Thyroid gland (tissue), 4 donors: Measurements from ENCODE around the gene NRBF2. TPM values are rescaled to one million over a fixed set of nuclear protein-coding genes. Genes with fewer than 3 reads are reported as not detected.

Source experiments
- DNase-seq, 2 donors: peaks; one replicate each; pipeline ENCODE4 v3.0.0-alpha.2; 2019
- H3K27ac ChIP-seq, 3 donors: fragments of 200-600 bp; sonication (generic); 1 replicate in 2 of 3; 2 replicates in 1 of 3; pipeline ENCODE4 v1.5.1; 2016 to 2019; ENCODE audit warnings: mild to moderate bottlenecking in 1 of 3, moderate library complexity in 1 of 3
- H3K27me3 ChIP-seq: fragments of 200-600 bp; sonication (generic); one replicate; pipeline ENCODE4 v1.5.1; 2019
- H3K36me3 ChIP-seq, 2 donors: fragments of 200-600 bp; sonication (generic); one replicate each; pipeline ENCODE4 v1.5.1; 2016 to 2019
- H3K4me1 ChIP-seq, 2 donors: fragments of 200-600 bp; sonication (generic); one replicate each; pipeline ENCODE4 v1.5.1; 2017 to 2019
- H3K4me3 ChIP-seq, 3 donors: fragments of 200-600 bp; sonication (generic); replicated peaks in 1 of 3; 1 replicate in 2 of 3; 2 replicates in 1 of 3; pipeline ENCODE4 v1.5.1; 2016; ENCODE audit warnings: mild to moderate bottlenecking in 1 of 3
- H3K9me3 ChIP-seq: fragments of 200-600 bp; sonication (generic); one replicate; pipeline ENCODE4 v1.5.1; 2017
- CTCF ChIP-seq, 6 experiments: fragments of 200-600 bp in 3 of 6; fragments of 450-650 bp in 3 of 6; sonication (generic) in 3 of 6; IDR thresholded peaks; one replicate each; pipeline ENCODE4 v1.5.1; 2016 to 2019; ENCODE audit warnings: antibody characterized with exemption in 6 of 6, mild to moderate bottlenecking in 2 of 6, inconsistent platforms in 1 of 6, moderate library complexity in 1 of 6
- POLR2A ChIP-seq, 2 donors: fragments of 450-650 bp; IDR thresholded peaks; one replicate each; pipeline ENCODE4 v1.6.1; 2017; ENCODE audit warnings: antibody characterized with exemption in 2 of 2, mild to moderate bottlenecking in 2 of 2, moderate library complexity in 1 of 2
- WGBS, 2 donors: methylation state at CpG; one replicate each; pipeline ENCODE4 v1.1.5; 2017; 5-methylcytosine and 5-hydroxymethylcytosine counted together
- intact Hi-C: fragments of 100-400 bp; cut with DNase I; formaldehyde crosslinking; loops from one replicate; pipeline ENCODE4 v1.15.1; 2023
- total RNA-seq, 4 donors: library from RNA; depleted of rRNA; stranded (reverse); fragments of >200 nt; gene quantifications; one replicate each; pipeline ENCODE4 v1.2.3, GENCODE V29; 2016

NRBF2 gene
- total RNA-seq, 4 donors from 2014 or later = 9.3 to 25.8 (median 15.2) TPM

- Histone ChIP-seq H3K4me1 (peaks cover 8 to 15% of the 10 kb centered on the region in 2 donors), H3K27ac (peak overlapping the region; percentile 16 to 39 (median 36)), H3K27me3 (no peaks in the 10 kb centered on the region), H3K9me3 (no peaks in the 10 kb centered on the region), H3K4me3 (no peak overlapping the region), H3K36me3 (peaks cover 8 to 12% of the 10 kb centered on the region in 2 donors)
- WGBS, 2 donors = 22 to 45% methylated on average over 1 of the region's 1 CpG
- TF ChIP-seq CTCF (IDR thresholded peaks at IDR 0.05) (no peak), POLR2A (IDR thresholded peaks at IDR 0.05) (no peak)
- intact Hi-C loops = no loop called here
- peak in 1 of 2 donors; percentile 24 for DNase-seq
These were observed 38.2 kb downstream of the NRBF2 start for GRCh38 chr10:63171255-63171855.

- Histone ChIP-seq H3K27me3 (no peaks in the 10 kb centered on the region), H3K4me1 (peaks cover 8 to 15% of the 10 kb centered on the region in 2 donors), H3K4me3 (no peak overlapping the region), H3K9me3 (no peaks in the 10 kb centered on the region), H3K36me3 (peaks cover 8 to 12% of the 10 kb centered on the region in 2 donors), H3K27ac (peak overlapping the region; percentile 16 to 39 (median 36))
- intact Hi-C loops = no loop called here
- no peak for DNase-seq
- 31 to 51% methylated on average over 1 of the region's 1 CpG for WGBS, 2 donors
- TF ChIP-seq POLR2A (IDR thresholded peaks at IDR 0.05) (no peak), CTCF (IDR thresholded peaks at IDR 0.05) (no peak)
These were observed 38.8 kb downstream of the NRBF2 start for GRCh38 chr10:63171926-63172325.

DNA sequence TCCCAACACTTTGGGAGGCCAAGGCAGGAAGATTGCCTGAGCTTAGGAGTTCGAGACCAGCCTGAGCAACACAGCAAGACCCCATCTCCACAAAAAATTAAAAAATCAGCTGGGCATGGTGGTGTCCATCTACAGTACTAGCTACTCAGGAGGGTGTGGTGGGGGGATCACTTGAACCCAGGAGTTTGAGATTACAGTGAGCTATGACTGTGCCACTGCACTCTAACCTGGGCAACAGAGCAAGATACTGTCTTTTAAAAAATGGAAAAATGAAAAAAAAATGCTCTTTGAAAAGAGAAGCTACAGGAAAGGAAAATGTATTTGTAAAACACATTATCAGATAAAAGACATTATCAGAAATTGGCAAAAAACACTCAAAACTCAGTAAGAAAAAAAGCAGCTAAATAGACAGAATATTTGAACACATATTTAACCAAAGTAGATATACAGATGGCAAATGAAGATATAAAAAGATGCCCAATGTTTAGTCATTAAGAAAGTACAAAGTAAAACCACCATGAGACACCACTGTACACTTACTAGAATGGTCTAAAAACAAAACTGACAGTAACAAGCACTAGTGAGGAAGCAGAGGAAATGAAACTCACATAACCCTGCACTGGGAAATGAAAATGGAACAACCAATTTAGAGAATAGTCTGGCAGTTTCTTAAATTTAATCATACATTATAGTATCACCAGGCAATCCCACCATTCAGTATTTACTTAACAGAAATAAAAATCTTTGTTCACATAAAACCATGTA, 40.5 kb downstream of the NRBF2 start:
- intact Hi-C loops = no loop called here
- no peak overlapping the region for H3K27ac ChIP-seq
- no peak for DNase-seq
- TF ChIP-seq CTCF (IDR thresholded peaks at IDR 0.05) = no peak
- TF ChIP-seq POLR2A (IDR thresholded peaks at IDR 0.05) = no peak
- no peak overlapping the region for H3K4me3 ChIP-seq
- peaks cover 8 to 15% of the 10 kb centered on the region in 2 donors for H3K4me1 ChIP-seq
- peaks cover 10 to 12% of the 10 kb centered on the region in 2 donors for H3K36me3 ChIP-seq
- WGBS, 2 donors = 92 to 100% methylated on average over 1 of the region's 1 CpG
- H3K9me3 ChIP-seq = no peaks in the 10 kb centered on the region
- no peaks in the 10 kb centered on the region for H3K27me3 ChIP-seq

- no peaks in the 10 kb centered on the region for H3K27me3 ChIP-seq
- peaks cover 3 to 16% of the 10 kb centered on the region in 2 donors for H3K36me3 ChIP-seq
- WGBS, 2 donors = 88 to 100% methylated on average over 1 of the region's 1 CpG
These were observed 42.4 kb downstream of the NRBF2 start for GRCh38 chr10:63175534-63175933.

More at GRCh38 chr10:63175534-63175933, 42.4 kb downstream of the NRBF2 start:
- no peak overlapping the region for H3K4me3 ChIP-seq
- H3K27ac ChIP-seq = no peak overlapping the region
- H3K9me3 ChIP-seq = no peaks in the 10 kb centered on the region
- DNase-seq = no peak
- intact Hi-C loops = no loop called here
- no peak for TF ChIP-seq POLR2A (IDR thresholded peaks at IDR 0.05)
- TF ChIP-seq CTCF (IDR thresholded peaks at IDR 0.05) = no peak
- H3K4me1 ChIP-seq = peaks cover 8 to 11% of the 10 kb centered on the region in 2 donors
